IMR-90 (cell line): ENCODE measurements around the gene ZMYM4. TPM values are rescaled to one million over a fixed set of nuclear protein-coding genes. Genes with fewer than 3 reads are reported as not detected.

Source experiments
- ATAC-seq: fragments of 200-7000 bp; cut with Tn5 transposase; 2 replicates; pipeline ENCODE4 v1.9.1; 2020; ENCODE audit warnings: low read depth, mild to moderate bottlenecking, moderate library complexity
- BruUV-seq: library from RNA; stranded (reverse); fragments of 400-500 nt; replicated peaks from 2 replicates; lab custom pipeline; 2021; lab: Mats Ljungman, UMichigan
- CTCF ChIA-PET: fragments of 300-600 bp; formaldehyde crosslinking; extraction: SDS; loops from one replicate; lab custom pipeline; 2021; ENCODE audit warnings: antibody characterized with exemption; lab: Yijun Ruan, JAX
- POLR2A ChIA-PET: fragments of 300-600 bp; sonication (Branson Sonifier 250); formaldehyde crosslinking; loops from one replicate; lab custom pipeline; 2022; ENCODE audit warnings: antibody characterized with exemption; ENCODE audit not compliant: unreplicated experiment; lab: Charles Lee
- DNase-seq: peaks from one replicate; pipeline ENCODE4 v3.0.0; 2013
- H2AFZ ChIP-seq: replicated peaks from 2 replicates; pipeline ENCODE3; 2013; ENCODE audit warnings: low read length, mild to moderate bottlenecking; ENCODE audit not compliant: poor library complexity
- H2AK5ac ChIP-seq: 2 replicates; pipeline ENCODE4 v1.6.1; 2013; ENCODE audit warnings: low read depth, low read length, inconsistent platforms
- H2AK9ac ChIP-seq: replicated peaks from 2 replicates; pipeline ENCODE3; 2013; ENCODE audit warnings: mild to moderate bottlenecking, low read depth, low read length, moderate library complexity; ENCODE audit not compliant: poor library complexity
- H2BK120ac ChIP-seq: 2 replicates; pipeline ENCODE4 v1.6.1; 2013; ENCODE audit warnings: low read depth, low read length, inconsistent platforms
- H2BK15ac ChIP-seq: 3 replicates; pipeline ENCODE4 v1.6.1; 2013; ENCODE audit warnings: low read depth, low read length, inconsistent platforms
- H2BK20ac ChIP-seq: 2 replicates; pipeline ENCODE4 v1.6.1; 2013; ENCODE audit warnings: low read depth, mild to moderate bottlenecking, inconsistent platforms, low read length, moderate library complexity
- H2BK5ac ChIP-seq: 2 replicates; pipeline ENCODE4 v1.6.1; 2013; ENCODE audit warnings: mild to moderate bottlenecking, low read depth, low read length, inconsistent platforms; ENCODE audit not compliant: poor library complexity, severe bottlenecking
- H3K14ac ChIP-seq: replicated peaks from 2 replicates; pipeline ENCODE4 v1.6.1; 2013; ENCODE audit warnings: low read depth, low read length, inconsistent platforms
- H3K18ac ChIP-seq: 2 replicates; pipeline ENCODE4 v1.6.1; 2013; ENCODE audit warnings: low read depth, low read length, control low read depth
- H3K23ac ChIP-seq: 2 replicates; pipeline ENCODE4 v1.6.1; 2013; ENCODE audit warnings: low read depth, low read length, inconsistent platforms
- H3K27ac ChIP-seq: 2 replicates; pipeline ENCODE4 v1.5.1; 2013; ENCODE audit warnings: mild to moderate bottlenecking, control low read depth, low read length; ENCODE audit not compliant: insufficient read depth
- H3K27me3 ChIP-seq: 2 replicates; pipeline ENCODE4 v1.6.1; 2013; ENCODE audit warnings: low read length; ENCODE audit not compliant: control insufficient read depth, insufficient read depth
- H3K36me3 ChIP-seq: 2 replicates; pipeline ENCODE4 v1.6.1; 2013; ENCODE audit warnings: low read length, mixed read lengths; ENCODE audit not compliant: control insufficient read depth, insufficient read depth
- H3K4ac ChIP-seq: 2 replicates; pipeline ENCODE4 v1.6.1; 2013; ENCODE audit warnings: low read depth, low read length, inconsistent platforms
- H3K4me1 ChIP-seq: 2 replicates; pipeline ENCODE4 v1.6.1; 2013; ENCODE audit warnings: low read length, mixed read lengths; ENCODE audit not compliant: control insufficient read depth, insufficient read depth
- H3K4me2 ChIP-seq: 2 replicates; pipeline ENCODE4 v1.6.1; 2013; ENCODE audit warnings: low read depth, mild to moderate bottlenecking, control low read depth, low read length, moderate library complexity
- H3K4me3 ChIP-seq: 2 replicates; pipeline ENCODE4 v1.5.1; 2013; ENCODE audit warnings: low read depth, mild to moderate bottlenecking, control low read depth, low read length, moderate library complexity; ENCODE audit not compliant: insufficient read depth
- H3K56ac ChIP-seq: 2 replicates; pipeline ENCODE4 v1.6.1; 2013; ENCODE audit warnings: low read length, inconsistent platforms; ENCODE audit not compliant: insufficient read depth; ENCODE audit errors: extremely low read depth
- H3K79me1 ChIP-seq, 2 experiments: 2 replicates each; pipeline ENCODE4 v1.6.1; 2013; ENCODE audit warnings: low read length in 2 of 2, inconsistent platforms in 1 of 2, low read depth in 1 of 2
- H3K9ac ChIP-seq: 2 replicates; pipeline ENCODE4 v1.6.1; 2013; ENCODE audit warnings: low read depth, low read length, control low read depth
- H3K9me1 ChIP-seq: 2 replicates; pipeline ENCODE4 v1.6.1; 2013; ENCODE audit warnings: low read length, inconsistent platforms; ENCODE audit not compliant: insufficient read depth
- H3K9me3 ChIP-seq: 2 replicates; pipeline ENCODE4 v1.6.1; 2013; ENCODE audit warnings: low read length; ENCODE audit not compliant: control insufficient read depth, insufficient read depth
- H4K20me1 ChIP-seq: 2 replicates; pipeline ENCODE4 v1.6.1; 2013; ENCODE audit warnings: low read length, inconsistent platforms; ENCODE audit not compliant: insufficient read depth
- H4K5ac ChIP-seq: 2 replicates; pipeline ENCODE4 v1.6.1; 2013; ENCODE audit warnings: mild to moderate bottlenecking, low read depth, low read length, control low read depth
- H4K8ac ChIP-seq, 2 experiments: 2 replicates each; pipeline ENCODE4 v1.6.1; 2013; ENCODE audit warnings: low read depth in 2 of 2, low read length in 2 of 2, control low read depth in 1 of 2, inconsistent platforms in 1 of 2
- H4K91ac ChIP-seq: 2 replicates; pipeline ENCODE4 v1.6.1; 2013; ENCODE audit warnings: low read depth, low read length, inconsistent platforms; ENCODE audit not compliant: insufficient read depth
- BHLHE40 ChIP-seq: fragments of 150-350 bp; IDR thresholded peaks from 2 replicates; pipeline ENCODE4 v1.6.1; 2016; ENCODE audit warnings: mild to moderate bottlenecking, low read depth, low read length
- CEBPB ChIP-seq: IDR thresholded peaks from 2 replicates; pipeline ENCODE4 v1.6.1; 2012; ENCODE audit warnings: low read depth, low read length, improper control_type of control experiment
- CHD1 ChIP-seq: IDR thresholded peaks from 2 replicates; pipeline ENCODE4 v1.6.1; 2012; ENCODE audit warnings: low read depth, low read length, improper control_type of control experiment
- CTCF ChIP-seq: conservative IDR thresholded peaks from 2 replicates; pipeline ENCODE4 v1.5.1; 2012; ENCODE audit warnings: mild to moderate bottlenecking, low read depth, low read length, improper control_type of control experiment
- ELK1 ChIP-seq: fragments of 150-350 bp; IDR thresholded peaks from 2 replicates; pipeline ENCODE4 v1.6.1; 2016; ENCODE audit warnings: low read depth, mild to moderate bottlenecking, low read length, moderate library complexity, borderline replicate concordance
- FOS ChIP-seq: fragments of 150-350 bp; IDR thresholded peaks from 2 replicates; pipeline ENCODE4 v1.6.1; 2016; ENCODE audit warnings: low read depth, low read length
- MAFK ChIP-seq: IDR thresholded peaks from 2 replicates; pipeline ENCODE4 v1.6.1; 2012; ENCODE audit warnings: low read depth, low read length, improper control_type of control experiment
- MAZ ChIP-seq: IDR thresholded peaks from 2 replicates; pipeline ENCODE4 v1.6.1; 2012; ENCODE audit warnings: low read depth, mild to moderate bottlenecking, low read length, improper control_type of control experiment, moderate library complexity, borderline replicate concordance
- MXI1 ChIP-seq: IDR thresholded peaks from 2 replicates; pipeline ENCODE4 v1.6.1; 2012; ENCODE audit warnings: low read depth, mild to moderate bottlenecking, low read length, moderate library complexity, borderline replicate concordance
- NFE2L2 ChIP-seq: fragments of 150-350 bp; IDR thresholded peaks from 2 replicates; pipeline ENCODE4 v1.6.1; 2016; ENCODE audit warnings: low read depth, mild to moderate bottlenecking, low read length
- POLR2A ChIP-seq: IDR thresholded peaks from 2 replicates; pipeline ENCODE4 v1.6.1; 2012; ENCODE audit warnings: mild to moderate bottlenecking, low read depth, low read length
- RAD21 ChIP-seq: IDR thresholded peaks from 2 replicates; pipeline ENCODE4 v1.6.1; 2012; ENCODE audit warnings: low read length, improper control_type of control experiment
- RCOR1 ChIP-seq: IDR thresholded peaks from 2 replicates; pipeline ENCODE4 v1.6.1; 2012; ENCODE audit warnings: mild to moderate bottlenecking, low read length, improper control_type of control experiment; ENCODE audit not compliant: insufficient replicate concordance
- RFX5 ChIP-seq: IDR thresholded peaks from 2 replicates; pipeline ENCODE4 v1.8.0; 2012; ENCODE audit warnings: low read depth, mild to moderate bottlenecking, low read length, moderate library complexity
- SMC3 ChIP-seq: fragments of 150-350 bp; IDR thresholded peaks from 2 replicates; pipeline ENCODE4 v1.6.1; 2016; ENCODE audit warnings: low read depth, mild to moderate bottlenecking, antibody characterized with exemption, low read length, moderate library complexity
- USF2 ChIP-seq: fragments of 150-350 bp; IDR thresholded peaks from 2 replicates; pipeline ENCODE4 v1.6.1; 2017; ENCODE audit warnings: mild to moderate bottlenecking, antibody characterized with exemption, low read length, low read depth
- dilution Hi-C: fragments of 300-500 bp; cut with HindIII; formaldehyde crosslinking; loops from one replicate; pipeline ENCODE4 v1.14.3; 2018; ENCODE audit warnings: low sequenced_read_pairs; ENCODE audit not compliant: unreplicated experiment
- in situ Hi-C: fragments of 300-500 bp; cut with MboI; formaldehyde crosslinking; loops from 3 replicates; pipeline ENCODE4 v1.14.3; 2019; ENCODE audit warnings: low sequenced_read_pairs, inconsistent platforms, mixed read lengths
- intact Hi-C: fragments of 100-400 bp; cut with micrococcal nuclease; formaldehyde crosslinking; loops from 2 replicates; pipeline ENCODE4 v1.10.0; 2022
- polyA plus RNA-seq, 3 experiments: library from polyadenylated mRNA; depleted of rRNA; stranded (reverse); fragments of >200 nt; gene quantifications; 2 replicates each; pipeline ENCODE4 v1.2.3, GENCODE V29; 2012; ENCODE audit warnings: low replicate concordance in 1 of 3
- total RNA-seq: library from RNA; depleted of rRNA; stranded (reverse); fragments of >200 nt; gene quantifications from 2 replicates; pipeline ENCODE4 v1.2.3, GENCODE V29; 2012

The ZMYM4 gene
- total and polyA plus RNA-seq, 2 of the 4 experiments (the other 2 are of a cell fraction) = 14.7 to 53.8 TPM

GRCh38 chr1:35288761-35289160 is 20.3 kb downstream of the ZMYM4 start:
- Histone ChIP-seq H3K9ac (no peak overlapping the region), H3K36me3 (peaks cover 17% of the 10 kb centered on the region), H2AK5ac (no peak overlapping the region), H3K79me1 (peaks cover 44 to 55% of the 10 kb centered on the region in 2 experiments), H2BK15ac (no peak overlapping the region), H2AK9ac (no peak overlapping the region), H4K5ac (no peak overlapping the region), H3K56ac (no peak overlapping the region), H3K4me3 (no peak overlapping the region), H4K91ac (no peak overlapping the region), H2BK120ac (no peak overlapping the region), H2BK5ac (peak overlapping the region; percentile 46), H4K8ac (no peak overlapping the region), H3K18ac (no peak overlapping the region), H3K23ac (no peak overlapping the region), H4K20me1 (peaks cover 40% of the 10 kb centered on the region), H3K27ac (no peak overlapping the region), H3K4me2 (no peak overlapping the region; the same call in 1 of the 2 replicates), H3K4ac (no peak overlapping the region), H2AFZ (no peak overlapping the region), H2BK20ac (no peak overlapping the region), H3K27me3 (no peaks in the 10 kb centered on the region), H3K9me1 (0 out of 2 replicates have a peak, but pooled peaks cover 4% of the 10 kb centered on the region), H3K14ac (no peak overlapping the region), H3K4me1 (peaks cover 7% of the 10 kb centered on the region), H3K9me3 (no peaks in the 10 kb centered on the region)
- TF ChIP-seq CTCF = no peak
- TF ChIP-seq MAZ = no peak
- TF ChIP-seq ELK1 = no peak
- no peak for TF ChIP-seq RFX5
- TF ChIP-seq USF2 = no peak
- TF ChIP-seq BHLHE40 = no peak
- no peak for TF ChIP-seq FOS
- no peak for TF ChIP-seq POLR2A
- TF ChIP-seq MAFK = no peak
- TF ChIP-seq CHD1 = no peak
- no peak for TF ChIP-seq RAD21
- no peak for TF ChIP-seq CEBPB
- no peak for TF ChIP-seq NFE2L2
- TF ChIP-seq MXI1 = no peak
- TF ChIP-seq SMC3 = no peak
- TF ChIP-seq RCOR1 = no peak
- in situ Hi-C loops (no loop called here), intact Hi-C loops (loop anchor here (5.0 kb wide), 1 partner anchor 66 kb away; no protein-coding TSS in a partner anchor), dilution Hi-C loops (no loop called here)
- ATAC-seq = peak; percentile 43
- peak; percentile 51 for DNase-seq
- POLR2A ChIA-PET = no interaction called here
- BruUV-seq = no TSS peak
- CTCF ChIA-PET = interaction anchor here (1.2 to 1.4 kb wide), 2 partner anchors 9 to 87 kb away, joined by 3 read pairs; no protein-coding TSS in a partner anchor
